Uterus (tissue), 2 donors: ENCODE results near the gene CSNK1A1L.

ENCODE experiments used
- POLR2A ChIP-seq, 2 donors: fragments of 450-650 bp; IDR thresholded peaks; one replicate each; pipeline ENCODE4 v1.6.1; 2016; ENCODE audit warnings: antibody characterized with exemption in 2 of 2, mild to moderate bottlenecking in 1 of 2, moderate library complexity in 1 of 2
- TF ChIP-seq, protein P1 (sequence below), 4 experiments: fragments of 200-600 bp in 2 of 4; fragments of 450-650 bp in 2 of 4; sonication (generic) in 2 of 4; IDR thresholded peaks; one replicate each; pipeline ENCODE4 v1.5.1; 2016 to 2019; ENCODE audit warnings: antibody characterized with exemption in 4 of 4, mild to moderate bottlenecking in 2 of 4, moderate library complexity in 1 of 4

GRCh38 chr13:37123337-37123736 lies 17.9 kb upstream of the CSNK1A1L start:
- TF ChIP-seq, protein P1, sequence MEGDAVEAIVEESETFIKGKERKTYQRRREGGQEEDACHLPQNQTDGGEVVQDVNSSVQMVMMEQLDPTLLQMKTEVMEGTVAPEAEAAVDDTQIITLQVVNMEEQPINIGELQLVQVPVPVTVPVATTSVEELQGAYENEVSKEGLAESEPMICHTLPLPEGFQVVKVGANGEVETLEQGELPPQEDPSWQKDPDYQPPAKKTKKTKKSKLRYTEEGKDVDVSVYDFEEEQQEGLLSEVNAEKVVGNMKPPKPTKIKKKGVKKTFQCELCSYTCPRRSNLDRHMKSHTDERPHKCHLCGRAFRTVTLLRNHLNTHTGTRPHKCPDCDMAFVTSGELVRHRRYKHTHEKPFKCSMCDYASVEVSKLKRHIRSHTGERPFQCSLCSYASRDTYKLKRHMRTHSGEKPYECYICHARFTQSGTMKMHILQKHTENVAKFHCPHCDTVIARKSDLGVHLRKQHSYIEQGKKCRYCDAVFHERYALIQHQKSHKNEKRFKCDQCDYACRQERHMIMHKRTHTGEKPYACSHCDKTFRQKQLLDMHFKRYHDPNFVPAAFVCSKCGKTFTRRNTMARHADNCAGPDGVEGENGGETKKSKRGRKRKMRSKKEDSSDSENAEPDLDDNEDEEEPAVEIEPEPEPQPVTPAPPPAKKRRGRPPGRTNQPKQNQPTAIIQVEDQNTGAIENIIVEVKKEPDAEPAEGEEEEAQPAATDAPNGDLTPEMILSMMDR (IDR thresholded peaks at IDR 0.05): no peak
- TF ChIP-seq POLR2A (IDR thresholded peaks at IDR 0.05): no peak
